GM12878 (cell line): Measurements from ENCODE around the gene BCKDK.

ENCODE experiments used
- EED ChIP-seq: sonication (generic); IDR thresholded peaks from 2 replicates; pipeline ENCODE4 v1.6.1; 2016; ENCODE audit warnings: antibody characterized with exemption, low read depth
- EZH2 ChIP-seq: IDR thresholded peaks from 2 replicates; pipeline ENCODE4 v1.6.1; 2012; ENCODE audit warnings: low read depth, mild to moderate bottlenecking, control low read depth, inconsistent platforms, low read length, borderline replicate concordance; ENCODE audit not compliant: control insufficient read depth
- HCFC1 ChIP-seq: fragments of 150-350 bp; IDR thresholded peaks from 2 replicates; pipeline ENCODE4 v1.6.1; 2014; ENCODE audit warnings: low read length
- POLR2A ChIP-seq: IDR thresholded peaks from 2 replicates; pipeline ENCODE4 v1.6.1; 2011; ENCODE audit warnings: low read depth, mild to moderate bottlenecking, low read length
- POLR2AphosphoS5 ChIP-seq: IDR thresholded peaks from 2 replicates; pipeline ENCODE4 v1.6.1; 2011; ENCODE audit warnings: mild to moderate bottlenecking, low read length, inconsistent platforms
- RAD51 ChIP-seq: fragments of 450-650 bp; IDR thresholded peaks from 2 replicates; pipeline ENCODE4 v1.6.1; 2016; ENCODE audit warnings: moderate library complexity, mild to moderate bottlenecking, inconsistent platforms
- TCF7 ChIP-seq: IDR thresholded peaks from 2 replicates; pipeline ENCODE4 v1.6.1; 2014; ENCODE audit warnings: antibody characterized with exemption, borderline replicate concordance
- YBX1 ChIP-seq: fragments of 450-650 bp; IDR thresholded peaks from 2 replicates; pipeline ENCODE4 v1.6.1; 2016; ENCODE audit warnings: antibody characterized with exemption
- TF ChIP-seq, protein P1 (sequence below), 3 experiments: IDR thresholded peaks in 2 of 3; conservative IDR thresholded peaks in 1 of 3; 2 replicates each; pipeline ENCODE4 v1.5.1; 2011; ENCODE audit warnings: low read depth in 3 of 3, low read length in 3 of 3, mild to moderate bottlenecking in 3 of 3, control low read depth in 2 of 3, moderate library complexity in 2 of 3, inconsistent platforms in 1 of 3, mixed read lengths in 1 of 3; ENCODE audit not compliant: control insufficient read depth in 2 of 3, insufficient read depth in 1 of 3; ENCODE audit errors: extremely low read depth in 1 of 3
- TF ChIP-seq, protein P2 (sequence below): IDR thresholded peaks from 2 replicates; pipeline ENCODE4 v1.6.1; 2012; ENCODE audit warnings: mild to moderate bottlenecking, low read depth, low read length

DNA sequence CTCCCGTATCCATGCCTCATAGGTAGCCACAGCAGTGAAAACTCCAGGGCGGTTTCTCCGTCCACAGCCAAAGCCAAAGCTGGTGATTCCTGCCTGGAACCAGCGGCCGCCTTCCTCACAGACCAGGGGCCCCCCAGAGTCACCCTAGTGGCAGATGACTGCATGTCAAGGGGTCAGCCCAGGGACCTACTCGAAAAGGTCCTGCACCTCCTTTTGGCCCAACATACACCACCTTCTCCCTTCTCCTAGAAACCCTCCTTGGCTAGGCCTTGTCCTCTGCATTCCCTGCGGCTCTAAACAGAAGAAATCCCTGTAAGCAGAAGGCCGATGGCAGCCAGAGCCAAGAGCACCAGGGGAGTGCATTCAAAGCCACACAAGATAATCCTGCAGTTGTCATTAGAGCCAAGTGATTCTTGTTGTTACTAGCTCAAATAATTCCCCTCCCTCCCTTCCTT lies 35.5 kb downstream of the BCKDK start:
- TF ChIP-seq RAD51 (no peak), EZH2 (no peak), POLR2A (no peak), EED (no peak), HCFC1 (no peak), POLR2AphosphoS5 (no peak), YBX1 (no peak), TCF7 (no peak)
- TF ChIP-seq, protein P1, sequence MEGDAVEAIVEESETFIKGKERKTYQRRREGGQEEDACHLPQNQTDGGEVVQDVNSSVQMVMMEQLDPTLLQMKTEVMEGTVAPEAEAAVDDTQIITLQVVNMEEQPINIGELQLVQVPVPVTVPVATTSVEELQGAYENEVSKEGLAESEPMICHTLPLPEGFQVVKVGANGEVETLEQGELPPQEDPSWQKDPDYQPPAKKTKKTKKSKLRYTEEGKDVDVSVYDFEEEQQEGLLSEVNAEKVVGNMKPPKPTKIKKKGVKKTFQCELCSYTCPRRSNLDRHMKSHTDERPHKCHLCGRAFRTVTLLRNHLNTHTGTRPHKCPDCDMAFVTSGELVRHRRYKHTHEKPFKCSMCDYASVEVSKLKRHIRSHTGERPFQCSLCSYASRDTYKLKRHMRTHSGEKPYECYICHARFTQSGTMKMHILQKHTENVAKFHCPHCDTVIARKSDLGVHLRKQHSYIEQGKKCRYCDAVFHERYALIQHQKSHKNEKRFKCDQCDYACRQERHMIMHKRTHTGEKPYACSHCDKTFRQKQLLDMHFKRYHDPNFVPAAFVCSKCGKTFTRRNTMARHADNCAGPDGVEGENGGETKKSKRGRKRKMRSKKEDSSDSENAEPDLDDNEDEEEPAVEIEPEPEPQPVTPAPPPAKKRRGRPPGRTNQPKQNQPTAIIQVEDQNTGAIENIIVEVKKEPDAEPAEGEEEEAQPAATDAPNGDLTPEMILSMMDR (IDR thresholded peaks at IDR 0.05 in 2 of 3, conservative IDR thresholded peaks at IDR 0.05 in 1 of 3; ENCODE audit: control insufficient read depth in 2 of 3, extremely low read depth in 1 of 3, insufficient read depth in 1 of 3, low read depth in 3 of 3, low read length in 3 of 3): no peak
- TF ChIP-seq, protein P2, sequence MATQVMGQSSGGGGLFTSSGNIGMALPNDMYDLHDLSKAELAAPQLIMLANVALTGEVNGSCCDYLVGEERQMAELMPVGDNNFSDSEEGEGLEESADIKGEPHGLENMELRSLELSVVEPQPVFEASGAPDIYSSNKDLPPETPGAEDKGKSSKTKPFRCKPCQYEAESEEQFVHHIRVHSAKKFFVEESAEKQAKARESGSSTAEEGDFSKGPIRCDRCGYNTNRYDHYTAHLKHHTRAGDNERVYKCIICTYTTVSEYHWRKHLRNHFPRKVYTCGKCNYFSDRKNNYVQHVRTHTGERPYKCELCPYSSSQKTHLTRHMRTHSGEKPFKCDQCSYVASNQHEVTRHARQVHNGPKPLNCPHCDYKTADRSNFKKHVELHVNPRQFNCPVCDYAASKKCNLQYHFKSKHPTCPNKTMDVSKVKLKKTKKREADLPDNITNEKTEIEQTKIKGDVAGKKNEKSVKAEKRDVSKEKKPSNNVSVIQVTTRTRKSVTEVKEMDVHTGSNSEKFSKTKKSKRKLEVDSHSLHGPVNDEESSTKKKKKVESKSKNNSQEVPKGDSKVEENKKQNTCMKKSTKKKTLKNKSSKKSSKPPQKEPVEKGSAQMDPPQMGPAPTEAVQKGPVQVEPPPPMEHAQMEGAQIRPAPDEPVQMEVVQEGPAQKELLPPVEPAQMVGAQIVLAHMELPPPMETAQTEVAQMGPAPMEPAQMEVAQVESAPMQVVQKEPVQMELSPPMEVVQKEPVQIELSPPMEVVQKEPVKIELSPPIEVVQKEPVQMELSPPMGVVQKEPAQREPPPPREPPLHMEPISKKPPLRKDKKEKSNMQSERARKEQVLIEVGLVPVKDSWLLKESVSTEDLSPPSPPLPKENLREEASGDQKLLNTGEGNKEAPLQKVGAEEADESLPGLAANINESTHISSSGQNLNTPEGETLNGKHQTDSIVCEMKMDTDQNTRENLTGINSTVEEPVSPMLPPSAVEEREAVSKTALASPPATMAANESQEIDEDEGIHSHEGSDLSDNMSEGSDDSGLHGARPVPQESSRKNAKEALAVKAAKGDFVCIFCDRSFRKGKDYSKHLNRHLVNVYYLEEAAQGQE: no peak
